Stimulated activated CD8-positive, alpha-beta memory T cell treated with anti-CD3 and anti-CD28 coated beads, Interleukin-12 subunit alpha, Interleukin-12 subunit beta, amount 100 ng/mL, for 4 hours (primary cell): Measurements from ENCODE around the gene OTUB2.

ENCODE experiments used
- DNase-seq: peaks from one replicate; pipeline ENCODE4 v3.0.0-alpha.2; 2020; ENCODE audit warnings: low read depth

Gene OTUB2

DNA sequence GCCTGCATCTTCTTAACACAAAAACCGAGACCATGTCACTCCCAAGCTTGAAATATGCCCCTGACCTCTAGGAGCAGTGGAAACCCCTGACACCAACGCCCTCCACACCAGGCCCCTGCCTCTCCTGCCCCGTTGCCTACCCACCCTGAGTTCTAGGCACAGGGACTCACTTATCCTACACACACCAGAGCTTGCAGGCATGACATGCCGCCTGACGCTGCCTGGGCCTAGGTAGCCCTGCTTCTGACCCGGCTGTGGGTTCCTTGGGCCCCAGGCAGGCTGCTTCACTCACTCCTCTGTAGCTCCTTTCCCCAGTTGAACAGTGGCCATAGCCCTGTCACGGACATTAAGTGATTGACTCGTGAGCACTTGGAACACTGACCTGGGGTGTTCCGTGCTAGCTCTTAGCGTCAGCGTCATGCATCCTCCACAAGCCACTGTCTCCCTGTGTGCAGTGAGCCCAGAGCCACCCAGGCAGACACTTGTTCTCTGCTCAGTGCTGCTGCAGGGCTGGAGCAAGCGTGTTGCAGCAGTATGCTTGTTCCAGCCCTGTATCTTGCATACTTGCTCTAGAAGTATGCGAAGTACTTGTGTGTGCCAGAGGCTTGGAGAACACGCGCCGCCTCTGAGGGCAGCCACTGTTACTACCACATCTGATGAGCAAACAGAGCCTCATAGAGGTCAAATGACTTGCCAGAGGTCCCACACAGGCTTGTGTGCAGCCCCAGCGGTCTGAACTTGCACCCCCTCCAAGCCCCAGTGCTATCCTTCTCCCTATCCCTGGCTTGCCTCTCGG lies 15.6 kb downstream of the OTUB2 start:
- no peak for DNase-seq

DNA sequence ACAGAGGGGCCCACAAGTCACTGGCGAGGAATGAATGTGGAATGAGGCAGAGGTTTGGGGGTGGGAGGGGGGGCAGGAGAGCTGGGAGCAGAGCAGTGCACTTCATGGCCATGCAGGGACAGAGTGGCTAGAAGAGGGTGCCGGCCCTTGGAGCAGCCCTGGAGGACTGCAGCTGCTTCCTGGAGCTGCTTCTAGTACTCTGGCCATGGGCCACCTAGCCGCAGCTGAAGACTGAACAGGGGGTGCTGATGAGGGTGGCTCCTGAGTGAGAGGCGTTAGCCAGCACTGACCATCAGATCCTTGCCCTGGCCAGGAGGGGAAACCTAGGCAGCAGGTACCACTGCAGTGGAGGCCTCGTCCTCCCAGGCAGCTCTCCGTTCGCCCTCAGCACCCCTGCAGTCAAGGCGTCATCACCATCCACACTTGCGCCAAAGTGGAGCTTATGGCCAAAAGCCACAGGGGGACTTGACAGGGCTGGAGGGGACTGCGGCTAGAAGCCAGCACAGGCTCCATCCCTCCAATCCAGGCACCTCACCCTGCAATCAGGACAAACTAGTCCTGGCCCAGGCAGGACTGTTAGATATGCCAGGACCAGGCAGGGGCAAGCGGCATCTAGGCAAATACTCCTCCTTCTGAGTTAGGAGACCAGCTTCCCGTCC lies 16.4 kb downstream of the OTUB2 start:
- DNase-seq = no peak

DNA sequence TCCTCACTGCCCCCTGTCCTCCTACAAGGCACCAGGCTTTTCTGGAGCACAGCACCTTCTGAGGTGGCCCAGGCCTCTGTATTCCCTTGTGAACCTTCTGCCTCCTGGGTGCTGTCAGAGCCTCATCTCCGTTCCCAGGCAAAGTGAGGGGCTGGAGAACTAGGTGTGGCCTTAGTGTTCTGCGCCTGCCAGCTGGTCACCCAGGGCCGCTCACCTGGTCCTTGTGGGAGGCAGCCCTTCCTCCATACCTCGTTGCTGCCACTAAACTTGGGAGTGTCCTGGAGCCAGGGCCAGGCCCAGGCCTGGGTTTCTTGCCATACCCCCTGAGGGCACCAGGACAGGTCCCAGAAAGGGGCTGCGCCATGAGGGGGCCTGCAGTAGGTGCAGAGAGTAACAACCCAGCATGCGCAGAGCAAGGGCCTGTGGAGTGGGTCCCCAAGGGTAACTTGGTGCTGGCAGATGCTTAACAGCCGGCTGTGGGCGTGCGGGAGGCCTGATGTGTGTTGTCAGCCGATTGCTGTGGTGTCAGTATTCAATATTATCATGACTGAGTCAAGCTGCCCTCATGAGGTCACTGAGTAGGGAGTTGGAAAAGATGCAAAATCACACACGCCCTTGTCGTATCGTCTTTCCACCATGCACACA lies 17.1 kb downstream of the OTUB2 start:
- no peak for DNase-seq

DNA sequence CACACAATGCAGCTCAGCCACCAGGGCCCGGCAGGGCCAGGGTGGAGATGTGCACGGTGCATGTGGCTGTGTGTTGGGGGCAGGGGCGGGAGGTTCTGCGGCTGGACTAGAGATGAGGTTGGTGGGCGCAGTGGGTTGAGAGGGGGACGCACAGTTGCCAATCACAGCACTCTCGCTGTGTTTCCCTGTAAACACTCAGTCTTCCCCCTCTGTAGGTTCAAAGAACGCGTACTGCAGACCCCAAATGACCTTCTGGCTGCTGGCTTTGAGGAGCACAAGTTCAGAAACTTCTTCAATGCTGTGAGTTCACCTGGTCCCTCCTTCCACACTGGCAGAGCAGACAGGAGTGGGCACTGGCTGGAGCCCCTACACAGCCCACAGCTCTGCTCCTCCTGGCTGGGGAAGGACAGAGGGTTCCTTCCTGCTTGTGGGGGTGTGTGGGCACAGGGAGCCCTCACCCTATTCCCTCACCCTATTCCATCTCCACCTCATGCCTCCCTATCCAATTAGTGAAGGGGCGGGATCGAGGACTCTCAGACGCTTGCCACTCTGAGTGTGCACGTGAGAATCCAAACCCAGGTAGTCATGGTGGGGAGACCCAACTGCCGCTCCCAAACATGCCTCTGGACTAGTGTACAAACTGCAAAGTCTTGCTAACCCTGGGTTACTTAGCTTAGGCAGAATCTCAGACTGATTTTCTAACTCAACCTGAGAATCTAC lies 17.8 kb downstream of the OTUB2 start:
- DNase-seq = no peak

DNA sequence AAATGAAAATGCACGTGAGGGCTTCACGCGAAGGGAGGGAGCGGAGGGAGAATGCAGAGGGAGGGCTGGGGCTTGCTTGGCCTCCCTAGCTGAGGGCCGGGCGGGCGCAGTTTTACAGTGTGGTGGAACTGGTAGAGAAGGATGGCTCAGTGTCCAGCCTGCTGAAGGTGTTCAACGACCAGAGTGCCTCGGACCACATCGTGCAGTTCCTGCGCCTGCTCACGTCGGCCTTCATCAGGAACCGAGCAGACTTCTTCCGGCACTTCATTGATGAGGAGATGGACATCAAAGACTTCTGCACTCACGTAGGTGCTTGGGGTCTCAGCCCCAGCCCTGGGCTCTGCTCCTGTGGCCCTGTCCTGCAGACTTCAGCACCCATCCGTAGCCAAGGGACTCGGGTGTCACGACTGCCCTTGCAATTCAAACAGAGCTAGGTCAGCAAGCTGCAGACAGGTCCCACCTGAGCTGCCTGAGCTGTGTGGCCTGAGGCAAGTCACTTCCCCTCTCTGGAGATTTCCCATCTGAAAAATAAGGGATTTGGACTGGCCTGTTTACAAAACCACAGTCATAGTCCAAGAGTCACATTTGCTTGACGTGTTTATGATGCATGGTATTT lies 18.4 kb downstream of the OTUB2 start:
- no peak for DNase-seq

DNA sequence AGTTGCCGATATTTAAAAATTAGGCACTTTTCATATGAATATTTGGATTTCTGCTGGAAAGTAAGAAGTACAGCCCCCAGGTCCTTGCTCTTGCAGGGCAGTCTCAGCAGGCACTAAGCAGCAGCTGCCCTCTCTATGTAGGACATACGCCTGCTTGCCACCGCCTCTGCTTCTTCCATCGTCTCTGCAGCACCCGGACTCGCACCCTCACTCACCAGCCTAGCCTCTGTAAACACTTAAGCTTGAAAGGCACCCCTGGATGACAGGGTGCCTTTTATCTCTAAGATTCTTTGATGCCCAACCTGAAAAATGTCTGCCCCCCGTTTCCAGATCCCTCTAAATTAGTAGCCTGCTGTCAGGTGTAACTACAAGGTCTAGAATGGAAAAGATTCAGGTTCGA lies 19.0 kb downstream of the OTUB2 start:
- DNase-seq = no peak

DNA sequence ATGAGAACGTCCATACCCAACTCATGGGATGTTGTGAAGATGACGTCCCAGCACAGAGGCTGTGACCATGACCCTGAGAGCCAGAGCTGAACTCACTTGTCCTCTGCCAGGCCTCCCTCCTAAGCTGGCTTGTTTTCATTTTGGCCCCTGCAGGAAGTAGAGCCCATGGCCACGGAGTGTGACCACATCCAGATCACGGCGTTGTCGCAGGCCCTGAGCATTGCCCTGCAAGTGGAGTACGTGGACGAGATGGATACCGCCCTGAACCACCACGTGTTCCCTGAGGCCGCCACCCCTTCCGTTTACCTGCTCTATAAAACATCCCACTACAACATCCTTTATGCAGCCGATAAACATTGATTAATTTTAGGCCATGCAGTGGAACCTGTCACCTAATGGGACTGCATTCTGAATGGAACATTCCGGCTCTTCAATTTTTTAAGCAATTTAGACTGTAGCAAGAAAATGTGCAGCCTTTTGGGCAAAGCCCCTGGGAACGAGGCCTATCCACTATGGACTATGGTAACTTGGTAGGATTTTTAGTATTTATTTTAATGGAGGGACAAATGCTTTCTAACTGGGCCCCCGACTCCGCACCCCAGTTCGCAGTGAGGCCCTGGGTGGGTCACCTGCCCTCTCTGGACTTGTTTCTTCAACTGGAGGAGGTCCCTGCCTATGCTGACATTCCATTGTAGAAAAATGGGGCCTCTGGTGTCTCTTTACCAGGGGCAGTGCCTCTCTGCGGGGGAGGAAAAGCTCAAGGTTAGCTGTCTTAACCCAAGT lies 19.6 kb downstream of the OTUB2 start:
- no peak for DNase-seq

DNA sequence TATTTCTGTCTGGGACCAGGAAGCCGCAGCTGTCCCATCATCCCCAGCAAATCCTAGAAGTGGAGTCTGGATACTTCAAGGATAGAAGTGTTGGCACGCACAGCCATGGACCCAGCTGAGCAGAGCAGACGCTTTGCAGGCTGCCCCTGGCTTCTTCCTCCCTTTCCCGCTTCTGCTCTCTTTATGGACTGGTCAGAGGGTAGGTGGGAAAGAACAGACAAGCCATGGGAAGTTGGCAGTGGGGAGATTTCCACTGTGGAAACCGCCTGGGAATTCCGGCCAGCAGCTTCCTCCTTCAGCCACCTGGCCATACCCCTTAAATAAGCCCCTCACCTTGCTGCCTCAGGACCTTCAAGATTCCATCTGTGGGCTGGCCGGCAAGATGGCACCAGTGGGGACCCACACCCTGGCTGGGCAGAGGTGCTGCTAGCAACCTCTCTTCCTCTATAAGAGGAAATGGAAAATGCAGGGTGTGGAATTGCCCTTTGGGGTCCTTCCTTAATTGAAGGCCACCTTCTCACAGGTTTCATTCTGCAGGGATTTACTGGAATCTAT lies 20.6 kb downstream of the OTUB2 start:
- no peak for DNase-seq

DNA sequence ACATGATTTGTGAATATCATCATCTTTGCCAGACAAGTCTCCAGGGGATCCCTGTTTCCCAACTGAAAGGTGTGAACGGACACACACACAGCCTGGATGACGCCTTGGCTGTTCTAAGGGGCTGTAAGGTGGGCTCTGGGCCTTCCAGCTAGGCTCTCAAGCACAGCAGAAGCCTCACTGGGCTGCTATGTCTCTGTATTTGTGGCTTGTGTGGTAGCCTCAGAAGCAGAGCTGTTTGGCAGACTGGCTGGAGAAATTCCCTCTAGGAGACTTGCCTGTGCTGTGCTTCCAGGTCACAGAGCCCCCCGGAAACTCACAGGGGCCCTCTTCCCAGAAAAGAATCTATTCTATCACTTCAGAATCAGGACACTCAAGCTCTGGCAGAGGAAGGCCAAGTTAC lies 21.4 kb downstream of the OTUB2 start:
- DNase-seq = no peak

DNA sequence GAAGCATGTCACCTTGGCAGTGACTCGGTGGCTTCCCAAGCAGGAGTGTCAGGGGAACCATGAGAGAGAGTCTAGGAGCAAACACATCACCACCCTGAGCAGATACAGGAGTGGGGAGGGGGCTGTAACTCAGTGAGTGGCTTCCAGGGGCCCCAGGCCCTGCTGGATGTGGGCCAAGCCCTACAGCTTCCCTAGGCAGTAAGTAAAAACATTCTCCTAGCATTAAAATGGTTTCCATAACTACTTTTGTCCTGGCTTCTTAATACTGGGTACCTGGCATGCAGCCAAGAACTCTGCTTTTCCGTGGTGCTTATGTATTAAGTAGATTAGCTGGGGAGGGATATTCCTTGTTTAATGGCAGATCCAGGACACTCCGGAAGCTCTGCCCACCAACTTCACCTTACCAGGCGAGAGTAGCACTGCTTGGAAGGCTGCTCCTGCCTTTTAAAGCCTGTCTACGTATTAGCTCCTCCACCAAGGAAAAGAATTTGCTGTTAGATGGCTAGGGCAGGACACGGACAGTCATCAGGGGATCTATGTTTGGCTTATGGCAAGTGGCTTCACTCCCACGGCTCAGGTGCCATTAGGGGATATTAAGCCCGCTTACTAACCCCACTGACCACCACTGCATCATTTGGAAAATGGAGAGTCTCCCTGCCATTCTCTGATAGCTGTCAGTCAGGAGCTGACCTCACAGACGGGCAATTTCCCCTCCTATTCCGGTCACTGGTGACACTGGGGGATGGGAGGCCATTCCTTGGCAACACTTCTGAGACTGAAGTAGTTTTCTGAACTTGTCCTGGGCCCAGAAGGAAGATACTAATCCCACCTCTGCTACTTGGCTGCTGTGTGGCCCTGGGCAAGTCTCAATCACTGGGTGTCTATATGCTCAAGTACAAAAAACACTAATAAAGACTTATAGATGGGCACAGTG lies 22.8 kb downstream of the OTUB2 start:
- DNase-seq = no peak

DNA sequence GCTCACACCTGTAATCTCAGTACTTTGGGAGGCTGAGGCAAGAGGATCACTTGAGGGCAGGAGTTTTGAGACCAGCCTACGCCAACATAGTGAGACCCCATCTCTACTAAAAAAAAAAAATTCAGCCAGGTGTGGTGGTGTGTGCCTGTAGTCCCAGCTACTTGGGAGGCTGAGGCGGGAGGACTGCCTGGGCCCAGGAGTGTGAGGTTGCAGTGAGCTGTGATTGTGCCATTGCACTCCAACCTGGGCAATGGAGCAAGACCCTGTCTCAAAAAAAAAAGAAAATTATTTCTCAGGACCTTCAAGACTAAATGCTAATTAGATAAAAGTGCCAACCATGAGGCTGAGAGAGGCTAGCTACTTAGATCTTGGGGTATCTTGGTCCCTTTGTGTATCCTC lies 23.5 kb downstream of the OTUB2 start:
- DNase-seq = no peak

DNA sequence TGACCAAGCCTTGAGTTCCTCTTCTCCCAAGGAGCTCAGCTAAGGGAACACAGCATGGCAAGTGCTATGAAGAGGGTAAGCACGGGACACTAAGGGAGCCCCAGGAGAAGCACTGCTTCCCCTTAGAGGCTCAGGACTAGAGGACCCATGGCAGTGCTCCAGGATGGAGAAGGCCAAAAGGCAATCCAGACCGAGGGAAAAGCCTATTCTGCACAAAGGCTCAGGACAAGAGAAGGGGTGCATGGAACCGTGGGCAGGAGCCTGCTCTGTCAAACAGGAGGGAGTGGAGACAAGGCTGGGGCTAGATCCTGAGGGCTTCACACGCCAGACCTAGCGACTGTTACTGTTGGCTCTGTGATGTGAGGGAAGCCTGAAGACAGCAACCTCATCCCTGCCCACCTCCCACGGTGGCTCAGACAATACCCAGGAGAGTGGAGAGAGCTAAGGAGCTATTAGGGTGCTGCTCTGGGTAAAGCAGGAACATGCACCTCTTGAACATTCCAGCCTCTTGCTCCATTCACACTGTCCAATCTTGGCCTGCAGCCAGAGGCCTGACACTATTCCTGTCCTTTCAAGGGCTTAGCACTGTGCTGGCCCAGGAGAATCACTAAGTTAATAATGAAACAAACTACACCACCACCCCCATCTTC lies 24.2 kb downstream of the OTUB2 start:
- no peak for DNase-seq

DNA sequence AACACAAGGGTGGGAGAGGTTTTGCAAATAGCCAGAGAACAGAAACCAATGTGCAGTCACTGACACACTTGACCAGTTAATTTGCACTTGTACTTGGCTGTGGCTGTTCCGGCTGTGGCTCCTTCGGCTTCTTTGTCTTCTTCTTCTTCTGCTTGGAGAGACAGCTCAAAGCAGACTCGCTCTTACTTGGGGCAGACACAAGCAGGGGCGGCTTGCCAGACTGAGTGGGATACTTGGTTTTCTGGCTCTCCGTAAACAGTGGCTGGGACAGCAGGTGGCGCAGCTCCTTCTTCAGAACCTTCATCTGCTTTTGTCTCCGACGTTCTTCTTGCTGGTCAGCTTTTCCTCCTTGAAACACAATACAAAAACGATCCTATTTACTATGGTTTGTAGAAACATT lies 25.0 kb downstream of the OTUB2 start:
- no peak for DNase-seq

DNA sequence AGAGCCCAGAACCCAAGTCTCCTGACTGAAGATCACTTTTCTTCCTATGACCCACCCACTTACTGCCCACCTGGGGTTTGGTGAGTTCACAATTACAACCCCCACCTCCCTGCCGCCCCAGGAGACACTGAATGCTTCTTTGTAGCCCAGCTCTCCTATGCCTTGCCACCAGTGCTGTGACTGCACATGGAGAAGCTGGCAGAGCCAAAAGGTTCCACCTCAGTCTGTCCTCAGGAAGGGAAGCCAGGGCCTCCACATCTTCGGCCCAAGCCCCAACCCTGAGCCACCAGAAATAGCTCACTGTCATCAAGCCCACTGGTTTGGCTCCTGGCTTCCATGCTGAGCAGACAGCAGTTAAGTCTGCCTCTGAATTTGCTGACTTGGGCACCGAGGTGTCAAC lies 25.6 kb downstream of the OTUB2 start:
- DNase-seq = no peak

DNA sequence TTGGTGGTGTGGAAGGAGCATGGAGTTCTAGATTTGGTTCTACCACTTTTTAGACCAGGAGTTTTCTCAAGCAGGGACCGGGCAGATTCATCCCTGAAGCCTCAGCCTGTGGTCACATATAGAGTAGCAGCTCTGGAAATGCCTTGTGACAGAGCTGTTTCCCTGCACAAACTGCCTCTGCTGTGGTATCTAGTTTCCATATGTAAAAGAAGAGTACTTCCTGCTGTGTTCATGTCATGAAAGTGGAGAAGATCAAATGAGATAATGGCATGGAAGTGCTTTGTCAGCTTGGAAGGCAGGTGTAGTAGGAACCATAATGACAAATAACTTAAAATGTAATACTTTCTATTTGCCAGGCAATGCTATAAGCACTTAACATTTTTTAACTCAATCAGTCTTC lies 26.1 kb downstream of the OTUB2 start:
- DNase-seq = no peak

DNA sequence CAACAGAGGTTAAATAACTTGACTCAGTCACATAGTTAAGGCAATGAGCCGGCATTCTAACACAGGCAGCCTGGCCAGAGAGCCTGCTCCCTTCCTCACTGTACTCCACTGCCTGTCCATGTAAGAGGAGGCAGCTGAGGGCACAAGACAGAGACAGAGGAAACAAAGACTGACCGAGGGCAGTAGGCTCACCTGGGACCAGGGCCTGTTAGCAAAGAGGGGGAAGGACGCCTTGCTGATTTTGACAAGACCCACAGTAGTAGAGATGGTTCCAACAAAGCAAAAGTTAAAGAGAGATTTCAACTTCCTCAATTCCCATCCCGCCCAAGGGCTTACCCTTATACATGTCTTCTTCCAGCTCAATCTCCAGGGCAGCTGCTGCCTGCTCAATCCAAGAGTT lies 26.5 kb downstream of the OTUB2 start:
- no peak for DNase-seq

DNA sequence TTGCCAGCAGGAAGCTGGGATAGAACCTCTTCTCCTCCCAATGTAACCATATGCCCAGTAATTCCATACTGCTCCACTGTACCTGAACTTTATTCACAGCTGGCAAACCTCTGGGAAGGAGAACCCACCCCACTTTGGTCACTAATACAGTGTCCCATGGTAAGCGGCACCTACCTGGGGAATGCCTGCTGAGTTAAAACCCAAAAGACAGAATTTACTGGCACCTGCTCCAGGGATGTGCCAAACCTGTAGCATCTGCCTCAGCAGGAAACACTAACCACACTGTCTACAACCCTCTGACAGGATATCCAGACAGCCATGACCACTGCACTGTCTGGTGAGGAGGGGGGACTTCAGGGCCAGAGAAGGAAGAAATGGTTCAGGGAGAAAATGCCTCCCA lies 28.3 kb downstream of the OTUB2 start:
- DNase-seq = no peak

DNA sequence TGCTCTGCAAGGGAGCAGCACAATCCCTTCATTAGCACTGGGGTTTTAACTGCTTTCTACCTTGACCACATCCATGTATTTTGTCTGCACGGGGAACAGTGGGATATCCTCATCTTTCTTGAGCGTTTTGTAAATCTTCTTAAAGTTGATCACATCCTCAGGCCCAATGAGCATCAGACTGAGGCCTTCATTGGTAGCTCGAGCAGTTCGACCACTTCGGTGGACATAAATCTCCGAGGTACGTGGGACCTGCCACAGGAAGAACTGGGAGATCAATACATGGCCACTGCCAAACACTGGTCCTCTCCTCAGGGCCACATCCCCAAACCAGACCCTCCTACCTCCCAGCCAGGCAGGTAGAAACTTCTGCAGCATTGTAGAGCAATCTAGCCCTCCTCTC lies 28.8 kb downstream of the OTUB2 start:
- DNase-seq = no peak

DNA sequence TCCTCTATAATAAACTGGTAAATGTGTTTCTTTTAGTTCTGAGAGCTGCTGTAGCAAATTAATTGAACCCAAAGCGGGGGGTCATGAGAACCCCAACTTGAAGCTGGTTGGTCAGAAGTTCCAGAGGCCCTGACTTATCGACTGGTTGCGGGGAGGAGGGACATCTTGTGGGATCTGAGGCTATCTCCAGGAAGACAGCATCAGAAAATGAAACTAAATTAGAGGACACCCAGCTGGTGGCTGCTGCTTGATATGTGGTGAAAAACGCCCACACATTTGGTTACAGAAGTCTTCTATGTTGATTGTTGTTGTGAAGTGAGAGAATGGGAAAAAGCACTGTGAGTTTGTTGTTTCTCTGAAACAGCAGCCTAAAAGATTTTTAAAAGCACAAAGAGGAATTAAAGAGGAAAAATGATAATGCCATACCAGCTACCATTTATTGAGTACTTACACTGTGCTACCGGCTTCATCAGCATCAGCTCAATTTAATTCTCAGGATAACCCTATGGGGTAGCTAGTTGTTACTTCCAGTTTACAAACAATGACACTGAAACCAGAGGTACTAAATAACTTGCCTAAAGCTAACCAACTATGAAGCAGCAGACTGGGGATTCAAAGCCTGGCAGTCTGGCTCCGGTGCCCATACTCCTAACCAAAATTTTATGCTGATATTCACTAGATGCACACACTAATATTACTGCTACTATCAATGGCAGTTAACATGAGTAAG lies 30.6 kb downstream of the OTUB2 start:
- no peak for DNase-seq
